CD4-positive, CD25-positive, alpha-beta regulatory T cell (primary cell): ENCODE measurements around the gene DET1. TPM values are rescaled to one million over a fixed set of nuclear protein-coding genes. Genes with fewer than 3 reads are reported as not detected.
A peak's percentile ranks its signal among the peaks of the same experiment; 100 is the strongest.

Source experiments
- ATAC-seq, 2 donors: fragments of 150-1000 bp; cut with Tn5 transposase; one replicate each; pipeline ENCODE4 v1.10.0; 2021; ENCODE audit warnings: low read depth in 2 of 2, moderate number of reproducible peaks in 2 of 2, moderate library complexity in 1 of 2
- DNase-seq, 3 donors: peaks; one replicate each; pipeline versions ENCODE4 v3.0.0 to v3.0.0-alpha.2; 2012 to 2022; ENCODE audit warnings: mixed read lengths in 1 of 3
- H3K27ac ChIP-seq: one replicate; pipeline ENCODE4 v1.7.0; 2013; ENCODE audit warnings: mild to moderate bottlenecking, low read length; ENCODE audit not compliant: insufficient read depth, poor library complexity, severe bottlenecking
- H3K27me3 ChIP-seq: one replicate; pipeline ENCODE4 v1.7.0; 2013; ENCODE audit warnings: low read length; ENCODE audit not compliant: control insufficient read depth, insufficient read depth
- H3K36me3 ChIP-seq: one replicate; pipeline ENCODE4 v1.7.0; 2013; ENCODE audit warnings: mild to moderate bottlenecking, low read length, moderate library complexity; ENCODE audit not compliant: control insufficient read depth, insufficient read depth
- H3K4me1 ChIP-seq: 2 replicates; pipeline ENCODE4 v1.7.0; 2013; ENCODE audit warnings: mild to moderate bottlenecking, low read length; ENCODE audit not compliant: insufficient read depth, control insufficient read depth, poor library complexity, severe bottlenecking
- H3K4me3 ChIP-seq: one replicate; pipeline ENCODE4 v1.7.0; 2013; ENCODE audit warnings: low read depth, mild to moderate bottlenecking, low read length, moderate library complexity
- H3K9me3 ChIP-seq, 2 experiments: 1 replicate in 1 of 2; 2 replicates in 1 of 2; pipeline ENCODE4 v1.7.0; 2013; ENCODE audit warnings: low read length in 2 of 2, mild to moderate bottlenecking in 1 of 2, moderate library complexity in 1 of 2; ENCODE audit not compliant: control insufficient read depth in 2 of 2
- H3K27ac Mint-ChIP-seq, 3 donors: one replicate each; pipeline ENCODE4 v1.8.0; 2020 to 2022; ENCODE audit warnings: mild to moderate bottlenecking in 3 of 3, mixed read lengths in 3 of 3, moderate library complexity in 2 of 3
- H3K27me3 Mint-ChIP-seq: one replicate; pipeline ENCODE4 v1.8.0; 2022; ENCODE audit warnings: mild to moderate bottlenecking, mixed read lengths
- H3K36me3 Mint-ChIP-seq: one replicate; pipeline ENCODE4 v1.8.0; 2020; ENCODE audit warnings: mixed read lengths
- H3K4me1 Mint-ChIP-seq, 4 donors: one replicate each; pipeline ENCODE4 v1.8.0; 2020 to 2022; ENCODE audit warnings: mixed read lengths in 4 of 4, mild to moderate bottlenecking in 1 of 4
- H3K4me3 Mint-ChIP-seq, 4 donors: one replicate each; pipeline ENCODE4 v1.8.0; 2020 to 2022; ENCODE audit warnings: mild to moderate bottlenecking in 4 of 4, mixed read lengths in 4 of 4, moderate library complexity in 3 of 4
- H3K9me3 Mint-ChIP-seq, 7 donors: one replicate each; pipeline ENCODE4 v1.8.0; 2020 to 2022; ENCODE audit warnings: mixed read lengths in 7 of 7, mild to moderate bottlenecking in 3 of 7, moderate library complexity in 2 of 7
- polyA plus RNA-seq, 4 donors: library from polyadenylated mRNA; unstranded; fragments of 300-500 nt; fragmentation: Illumina TruSeq; gene quantifications; one replicate each; pipeline ENCODE4 v1.2.3, GENCODE V29; 2021
- total RNA-seq: library from RNA; stranded (reverse); gene quantifications from one replicate; pipeline ENCODE4 v1.2.3, GENCODE V29; 2022

DET1 gene
- total and polyA plus RNA-seq, 5 donors from 2014 or later: 1.0 to 4.6 (median 2.0) TPM

GRCh38 chr15:88491158-88491557 is 55.3 kb downstream of the DET1 start:
- no peak overlapping the region for H3K27ac Mint-ChIP-seq
- H3K9me3 ChIP-seq: no peaks in the 10 kb centered on the region
- no peak overlapping the region for H3K4me3 ChIP-seq
- DNase-seq (no peak), ATAC-seq (no peak)
- no peak overlapping the region for H3K27ac ChIP-seq
- H3K36me3 ChIP-seq: no peaks in the 10 kb centered on the region
- H3K27me3 ChIP-seq: no peaks in the 10 kb centered on the region
- H3K27me3 Mint-ChIP-seq: no peaks in the 10 kb centered on the region
- no peak overlapping the region for H3K4me3 Mint-ChIP-seq
- H3K4me1 Mint-ChIP-seq: no peaks in the 10 kb centered on the region
- H3K4me1 ChIP-seq: no peaks in the 10 kb centered on the region
- no peaks in the 10 kb centered on the region for H3K9me3 Mint-ChIP-seq
- peaks cover 8% of the 10 kb centered on the region for H3K36me3 Mint-ChIP-seq

- H3K9me3 ChIP-seq: no peaks in the 10 kb centered on the region
- H3K4me1 ChIP-seq: no peaks in the 10 kb centered on the region
- no peak for DNase-seq
- Mint-ChIP-seq H3K9me3 (no peaks in the 10 kb centered on the region), H3K27ac (no peak overlapping the region), H3K27me3 (no peaks in the 10 kb centered on the region), H3K4me3 (no peak overlapping the region), H3K4me1 (no peaks in the 10 kb centered on the region), H3K36me3 (peaks cover 8% of the 10 kb centered on the region)
- ATAC-seq: no peak
- H3K27me3 ChIP-seq: no peaks in the 10 kb centered on the region
- no peaks in the 10 kb centered on the region for H3K36me3 ChIP-seq
- H3K4me3 ChIP-seq: no peak overlapping the region
- H3K27ac ChIP-seq: no peak overlapping the region
Measured at GRCh38 chr15:88490036-88490435, 56.4 kb downstream of the DET1 start.

- Mint-ChIP-seq H3K27me3 (no peaks in the 10 kb centered on the region), H3K9me3 (no peaks in the 10 kb centered on the region), H3K27ac (no peak overlapping the region), H3K36me3 (peaks cover 8% of the 10 kb centered on the region), H3K4me1 (no peaks in the 10 kb centered on the region), H3K4me3 (no peak overlapping the region)
- Histone ChIP-seq H3K4me3 (no peak overlapping the region), H3K27ac (no peak overlapping the region), H3K36me3 (no peaks in the 10 kb centered on the region), H3K27me3 (no peaks in the 10 kb centered on the region), H3K9me3 (no peaks in the 10 kb centered on the region), H3K4me1 (no peaks in the 10 kb centered on the region)
- no peak for ATAC-seq
- DNase-seq: no peak
Measured at GRCh38 chr15:88489321-88489720, 57.2 kb downstream of the DET1 start.

- Histone ChIP-seq H3K4me1 (no peaks in the 10 kb centered on the region), H3K4me3 (no peak overlapping the region), H3K27ac (no peak overlapping the region), H3K36me3 (no peaks in the 10 kb centered on the region), H3K9me3 (no peaks in the 10 kb centered on the region), H3K27me3 (no peaks in the 10 kb centered on the region)
- no peak overlapping the region for H3K4me3 Mint-ChIP-seq
- peaks cover 8% of the 10 kb centered on the region for H3K36me3 Mint-ChIP-seq
- no peak for ATAC-seq
- no peaks in the 10 kb centered on the region for H3K27me3 Mint-ChIP-seq
- H3K4me1 Mint-ChIP-seq: no peaks in the 10 kb centered on the region
- no peak overlapping the region for H3K27ac Mint-ChIP-seq
- no peak for DNase-seq
- no peaks in the 10 kb centered on the region for H3K9me3 Mint-ChIP-seq
Measured at GRCh38 chr15:88487796-88488523, 58.5 kb downstream of the DET1 start.

- H3K27me3 Mint-ChIP-seq: no peaks in the 10 kb centered on the region
- H3K9me3 Mint-ChIP-seq: no peaks in the 10 kb centered on the region
- Histone ChIP-seq H3K4me3 (no peak overlapping the region), H3K9me3 (no peaks in the 10 kb centered on the region), H3K27ac (no peak overlapping the region), H3K36me3 (no peaks in the 10 kb centered on the region), H3K4me1 (no peaks in the 10 kb centered on the region), H3K27me3 (no peaks in the 10 kb centered on the region)
- DNase-seq (no peak), ATAC-seq (no peak)
- no peaks in the 10 kb centered on the region for H3K4me1 Mint-ChIP-seq
- H3K27ac Mint-ChIP-seq: no peak overlapping the region
- peaks cover 12% of the 10 kb centered on the region for H3K36me3 Mint-ChIP-seq
- H3K4me3 Mint-ChIP-seq: no peak overlapping the region
Measured at GRCh38 chr15:88487178-88487795, 59.2 kb downstream of the DET1 start.

- Histone ChIP-seq H3K36me3 (no peaks in the 10 kb centered on the region), H3K9me3 (no peaks in the 10 kb centered on the region), H3K27me3 (no peaks in the 10 kb centered on the region), H3K27ac (no peak overlapping the region), H3K4me3 (no peak overlapping the region), H3K4me1 (no peaks in the 10 kb centered on the region)
- peaks cover 14% of the 10 kb centered on the region for H3K36me3 Mint-ChIP-seq
- H3K4me1 Mint-ChIP-seq: no peaks in the 10 kb centered on the region
- no peak overlapping the region for H3K4me3 Mint-ChIP-seq
- no peaks in the 10 kb centered on the region for H3K27me3 Mint-ChIP-seq
- ATAC-seq (no peak), DNase-seq (no peak)
- H3K9me3 Mint-ChIP-seq: no peaks in the 10 kb centered on the region
- H3K27ac Mint-ChIP-seq: no peak overlapping the region
Measured at GRCh38 chr15:88484682-88485331, 61.7 kb downstream of the DET1 start.

- H3K4me1 Mint-ChIP-seq: no peaks in the 10 kb centered on the region
- Histone ChIP-seq H3K4me3 (no peak overlapping the region), H3K27me3 (no peaks in the 10 kb centered on the region), H3K9me3 (no peaks in the 10 kb centered on the region), H3K36me3 (peaks cover 9% of the 10 kb centered on the region), H3K27ac (no peak overlapping the region), H3K4me1 (no peaks in the 10 kb centered on the region)
- H3K36me3 Mint-ChIP-seq: peaks cover 24% of the 10 kb centered on the region
- no peaks in the 10 kb centered on the region for H3K27me3 Mint-ChIP-seq
- no peak overlapping the region for H3K4me3 Mint-ChIP-seq
- ATAC-seq (no peak), DNase-seq (peak in 1 of 3 donors; percentile 7)
- no peaks in the 10 kb centered on the region for H3K9me3 Mint-ChIP-seq
- no peak overlapping the region for H3K27ac Mint-ChIP-seq
Measured at GRCh38 chr15:88482263-88482662, 64.2 kb downstream of the DET1 start.
